Measurements from ENCODE around the gene DTNB. TPM values are rescaled to one million over a fixed set of nuclear protein-coding genes. Genes with fewer than 3 reads are reported as not detected.

Gene DTNB
- total RNA-seq, 1 experiment from 2014 or later, result 25.1 TPM

DNA sequence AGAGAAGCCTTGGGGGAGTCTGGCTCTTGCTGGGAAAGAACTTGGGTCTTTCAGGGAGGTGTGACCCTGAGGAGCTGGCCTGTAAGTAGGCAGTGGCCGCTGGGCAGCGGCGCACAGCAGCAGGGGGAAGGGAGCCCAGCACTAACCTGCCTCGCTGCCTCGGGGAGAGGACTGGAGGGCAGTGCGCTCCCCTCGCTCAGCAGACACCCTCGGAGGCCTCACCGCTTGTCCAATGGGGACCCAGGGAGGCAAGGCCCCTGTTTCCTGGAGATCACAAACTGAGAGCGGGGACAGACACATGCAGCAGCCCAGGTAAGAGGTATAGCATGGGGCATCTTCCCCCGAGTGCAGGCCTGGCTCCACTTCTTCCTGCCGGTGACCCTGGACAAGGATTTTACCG, 335.0 kb downstream of the DTNB start:
- Histone ChIP-seq H3K27ac (no peak overlapping the region), H3K27me3 (no peaks in the 10 kb centered on the region), H3K36me3 (peaks cover 2% of the 10 kb centered on the region; the same call in 1 of the 2 replicates), H3K4me3 (no peak overlapping the region), H3K4me1 (peaks cover 12% of the 10 kb centered on the region; the same call in 1 of the 2 replicates), H3K9me3 (replicated peaks) (no peaks in the 10 kb centered on the region)
- DNase-seq, result no peak

- H3K9me3 ChIP-seq (replicated peaks), result no peaks in the 10 kb centered on the region
- peaks cover 2% of the 10 kb centered on the region; the same call in 1 of the 2 replicates for H3K36me3 ChIP-seq
- H3K4me3 ChIP-seq, result no peak overlapping the region
- no peak overlapping the region for H3K27ac ChIP-seq
- H3K27me3 ChIP-seq, result no peaks in the 10 kb centered on the region
- H3K4me1 ChIP-seq, result peaks cover 12% of the 10 kb centered on the region; the same call in 1 of the 2 replicates
- no peak for DNase-seq
Measured at GRCh38 chr2:25337891-25338290, 335.5 kb downstream of the DTNB start.

DNA sequence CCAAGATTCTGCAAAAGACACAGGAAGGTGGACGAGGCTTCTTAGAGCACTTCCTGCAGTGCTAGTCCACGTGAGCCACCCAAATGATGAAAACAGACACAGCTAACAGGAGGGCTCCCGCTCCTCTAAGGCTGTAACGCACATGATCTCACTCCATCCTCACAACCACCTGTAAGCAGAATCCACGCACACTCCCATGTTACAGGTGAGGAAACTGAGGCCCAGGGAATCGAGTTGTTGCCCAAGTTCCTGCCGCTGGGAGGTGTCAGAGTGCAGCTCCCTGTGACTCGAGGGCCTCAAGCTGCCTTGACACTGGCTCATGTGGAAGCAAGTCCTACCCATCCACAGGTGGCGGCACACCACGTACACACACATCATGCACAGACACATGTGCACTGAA, 336.1 kb downstream of the DTNB start:
- DNase-seq, result no peak
- Histone ChIP-seq H3K4me1 (peaks cover 12% of the 10 kb centered on the region; the same call in 1 of the 2 replicates), H3K27ac (no peak overlapping the region), H3K9me3 (replicated peaks) (no peaks in the 10 kb centered on the region), H3K4me3 (no peak overlapping the region), H3K27me3 (no peaks in the 10 kb centered on the region), H3K36me3 (peaks cover 2% of the 10 kb centered on the region; the same call in 1 of the 2 replicates)

- peaks cover 12% of the 10 kb centered on the region; the same call in 1 of the 2 replicates for H3K4me1 ChIP-seq
- no peak for DNase-seq
- no peaks in the 10 kb centered on the region for H3K27me3 ChIP-seq
- H3K27ac ChIP-seq, result no peak overlapping the region
- H3K4me3 ChIP-seq, result no peak overlapping the region
- no peaks in the 10 kb centered on the region for H3K9me3 ChIP-seq (replicated peaks)
- H3K36me3 ChIP-seq, result peaks cover 2% of the 10 kb centered on the region; the same call in 1 of the 2 replicates
Measured at GRCh38 chr2:25336383-25336841, 337.0 kb downstream of the DTNB start.

DNA sequence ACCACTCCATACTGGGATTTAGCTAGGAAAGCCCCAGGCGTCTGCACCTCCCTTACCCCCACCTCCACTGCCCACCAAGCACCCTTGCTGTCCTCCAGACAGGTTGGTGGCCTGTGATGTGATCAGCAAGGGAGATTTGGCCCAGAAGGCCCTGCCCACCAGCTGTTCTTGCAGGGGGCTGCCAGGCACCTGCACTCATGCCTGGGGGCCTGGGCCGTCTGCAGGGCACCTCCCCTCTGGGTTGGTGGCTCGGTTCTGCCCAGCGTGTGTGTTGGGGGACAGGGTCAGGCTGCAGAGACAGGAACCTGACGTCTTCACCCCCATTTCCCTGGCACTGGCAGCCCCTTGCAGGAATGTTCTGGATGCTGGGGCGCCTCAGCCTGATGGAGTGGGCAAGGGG, 337.4 kb downstream of the DTNB start:
- H3K36me3 ChIP-seq, result peaks cover 2% of the 10 kb centered on the region; the same call in 1 of the 2 replicates
- DNase-seq, result no peak
- H3K4me1 ChIP-seq, result peaks cover 12% of the 10 kb centered on the region; the same call in 1 of the 2 replicates
- H3K4me3 ChIP-seq, result no peak overlapping the region
- H3K27ac ChIP-seq, result no peak overlapping the region
- no peaks in the 10 kb centered on the region for H3K9me3 ChIP-seq (replicated peaks)
- no peaks in the 10 kb centered on the region for H3K27me3 ChIP-seq

DNA sequence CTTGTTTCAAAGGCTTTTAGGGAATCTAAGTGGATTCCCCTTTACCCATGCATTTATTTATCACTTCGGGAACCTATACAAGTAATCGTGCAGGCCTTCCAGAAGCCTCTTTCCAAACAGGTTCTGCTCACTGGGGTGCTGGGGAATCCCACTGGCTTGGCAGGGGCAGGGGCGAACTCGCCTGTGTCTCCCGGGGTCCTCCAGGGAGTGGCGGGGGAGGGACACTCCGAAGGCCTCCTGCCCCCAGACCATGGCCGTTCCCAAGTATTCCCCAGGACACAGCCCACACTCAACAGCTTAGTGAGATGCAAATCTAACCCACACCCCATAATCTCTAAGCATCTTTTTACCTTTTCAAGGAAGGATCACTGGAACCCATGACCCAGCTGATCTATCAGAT, 338.2 kb downstream of the DTNB start:
- no peak overlapping the region for H3K4me3 ChIP-seq
- DNase-seq, result no peak
- H3K36me3 ChIP-seq, result peaks cover 2% of the 10 kb centered on the region; the same call in 1 of the 2 replicates
- no peaks in the 10 kb centered on the region for H3K9me3 ChIP-seq (replicated peaks)
- H3K27me3 ChIP-seq, result no peaks in the 10 kb centered on the region
- peaks cover 12% of the 10 kb centered on the region; the same call in 1 of the 2 replicates for H3K4me1 ChIP-seq
- H3K27ac ChIP-seq, result no peak overlapping the region

GRCh38 chr2:25334482-25334881, 338.9 kb downstream of the DTNB start:
- Histone ChIP-seq H3K4me1 (peaks cover 6% of the 10 kb centered on the region; the same call in 1 of the 2 replicates), H3K4me3 (no peak overlapping the region), H3K9me3 (replicated peaks) (no peaks in the 10 kb centered on the region), H3K36me3 (peaks cover 2% of the 10 kb centered on the region; the same call in 1 of the 2 replicates), H3K27me3 (no peaks in the 10 kb centered on the region), H3K27ac (no peak overlapping the region)
- no peak for DNase-seq

GRCh38 chr2:25333981-25334380, 339.4 kb downstream of the DTNB start:
- H3K36me3 ChIP-seq, result peaks cover 2% of the 10 kb centered on the region; the same call in 1 of the 2 replicates
- peaks cover 4% of the 10 kb centered on the region; the same call in 1 of the 2 replicates for H3K4me1 ChIP-seq
- no peak for DNase-seq
- no peak overlapping the region for H3K27ac ChIP-seq
- no peak overlapping the region for H3K4me3 ChIP-seq
- H3K9me3 ChIP-seq (replicated peaks), result no peaks in the 10 kb centered on the region
- H3K27me3 ChIP-seq, result no peaks in the 10 kb centered on the region

DNA sequence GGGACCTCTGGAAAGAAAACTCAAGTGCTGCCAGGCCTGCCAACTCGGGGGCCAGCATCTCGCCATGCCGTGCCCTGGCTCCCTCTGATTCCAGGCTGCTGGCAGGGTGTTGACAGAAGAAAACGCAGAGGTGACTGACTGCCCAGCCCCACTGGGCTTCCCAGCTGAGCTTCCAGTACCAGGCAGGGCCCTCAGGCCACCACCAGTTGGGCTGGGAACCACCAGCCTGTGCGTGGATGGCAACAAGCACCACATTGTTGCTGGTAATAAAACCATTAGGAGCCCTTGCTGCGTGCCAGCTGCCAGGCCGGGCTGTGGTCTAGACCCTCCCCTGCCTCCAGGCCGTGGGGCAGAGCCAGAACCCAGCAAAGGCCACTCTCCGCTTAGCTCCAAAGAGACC, 340.8 kb downstream of the DTNB start:
- H3K4me1 ChIP-seq, result peaks cover 4% of the 10 kb centered on the region; the same call in 1 of the 2 replicates
- DNase-seq, result no peak

GRCh38 chr2:25331686-25332365, 341.6 kb downstream of the DTNB start:
- Histone ChIP-seq H3K36me3 (no peaks in the 10 kb centered on the region), H3K27me3 (no peaks in the 10 kb centered on the region), H3K4me1 (peaks cover 4% of the 10 kb centered on the region; the same call in 1 of the 2 replicates), H3K27ac (no peak overlapping the region), H3K4me3 (no peak overlapping the region), H3K9me3 (replicated peaks) (no peaks in the 10 kb centered on the region)
- no peak for DNase-seq

More for the DNA sequence above, 340.8 kb downstream of the DTNB start:
- Histone ChIP-seq H3K27ac (no peak overlapping the region), H3K9me3 (replicated peaks) (no peaks in the 10 kb centered on the region), H3K4me3 (no peak overlapping the region), H3K36me3 (no peaks in the 10 kb centered on the region), H3K27me3 (no peaks in the 10 kb centered on the region)

DNA sequence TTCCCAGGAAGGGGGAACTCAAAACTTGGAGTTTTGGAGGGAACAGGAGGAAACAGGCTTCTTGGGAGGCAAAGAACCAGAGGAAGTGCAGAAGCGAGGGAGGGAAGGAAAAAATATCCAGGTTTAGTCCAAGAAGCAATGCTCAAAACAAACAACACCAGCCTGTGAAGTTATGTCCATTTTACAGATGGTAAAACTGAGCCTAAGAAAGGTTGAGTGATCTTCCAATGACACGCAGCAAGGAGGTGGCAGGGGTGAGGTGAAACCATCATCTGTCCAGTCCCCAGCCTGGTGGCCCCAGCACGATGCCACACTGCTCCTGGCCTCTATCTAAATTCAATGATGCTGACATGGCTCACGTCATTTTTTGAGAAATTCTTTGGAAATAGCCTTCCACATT, 342.4 kb downstream of the DTNB start:
- no peaks in the 10 kb centered on the region for H3K4me1 ChIP-seq
- H3K27me3 ChIP-seq, result no peaks in the 10 kb centered on the region
- no peak overlapping the region for H3K27ac ChIP-seq
- H3K4me3 ChIP-seq, result no peak overlapping the region
- DNase-seq, result no peak
- no peaks in the 10 kb centered on the region; the same call in 1 of the 2 replicates for H3K36me3 ChIP-seq
- 0 out of 2 replicates have a peak, but pooled peaks cover 3% of the 10 kb centered on the region for H3K9me3 ChIP-seq (replicated peaks)

DNA sequence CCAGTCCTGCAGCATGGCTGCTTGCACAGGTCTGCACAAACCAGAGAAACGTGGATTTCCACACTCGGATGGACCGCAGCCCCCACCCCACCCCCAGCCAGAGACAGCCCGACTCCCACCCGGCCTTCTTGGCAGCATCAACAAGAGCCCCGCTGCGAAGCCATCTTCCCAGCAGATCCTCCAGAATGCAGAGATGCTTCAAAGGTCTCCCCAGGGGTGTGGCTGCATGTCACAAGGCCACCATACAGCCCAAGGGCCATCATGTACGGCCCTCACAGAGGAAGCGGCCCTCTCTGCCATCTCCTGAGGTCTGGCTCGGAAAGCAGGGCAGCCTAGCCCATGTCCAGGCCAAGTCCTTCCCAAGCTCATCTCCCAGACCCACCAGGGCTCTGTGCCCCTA, 343.1 kb downstream of the DTNB start:
- Histone ChIP-seq H3K27ac (no peak overlapping the region), H3K4me1 (no peaks in the 10 kb centered on the region), H3K9me3 (replicated peaks) (0 out of 2 replicates have a peak, but pooled peaks cover 3% of the 10 kb centered on the region), H3K36me3 (no peaks in the 10 kb centered on the region; the same call in 1 of the 2 replicates), H3K4me3 (no peak overlapping the region), H3K27me3 (no peaks in the 10 kb centered on the region)
- DNase-seq, result no peak

DNA sequence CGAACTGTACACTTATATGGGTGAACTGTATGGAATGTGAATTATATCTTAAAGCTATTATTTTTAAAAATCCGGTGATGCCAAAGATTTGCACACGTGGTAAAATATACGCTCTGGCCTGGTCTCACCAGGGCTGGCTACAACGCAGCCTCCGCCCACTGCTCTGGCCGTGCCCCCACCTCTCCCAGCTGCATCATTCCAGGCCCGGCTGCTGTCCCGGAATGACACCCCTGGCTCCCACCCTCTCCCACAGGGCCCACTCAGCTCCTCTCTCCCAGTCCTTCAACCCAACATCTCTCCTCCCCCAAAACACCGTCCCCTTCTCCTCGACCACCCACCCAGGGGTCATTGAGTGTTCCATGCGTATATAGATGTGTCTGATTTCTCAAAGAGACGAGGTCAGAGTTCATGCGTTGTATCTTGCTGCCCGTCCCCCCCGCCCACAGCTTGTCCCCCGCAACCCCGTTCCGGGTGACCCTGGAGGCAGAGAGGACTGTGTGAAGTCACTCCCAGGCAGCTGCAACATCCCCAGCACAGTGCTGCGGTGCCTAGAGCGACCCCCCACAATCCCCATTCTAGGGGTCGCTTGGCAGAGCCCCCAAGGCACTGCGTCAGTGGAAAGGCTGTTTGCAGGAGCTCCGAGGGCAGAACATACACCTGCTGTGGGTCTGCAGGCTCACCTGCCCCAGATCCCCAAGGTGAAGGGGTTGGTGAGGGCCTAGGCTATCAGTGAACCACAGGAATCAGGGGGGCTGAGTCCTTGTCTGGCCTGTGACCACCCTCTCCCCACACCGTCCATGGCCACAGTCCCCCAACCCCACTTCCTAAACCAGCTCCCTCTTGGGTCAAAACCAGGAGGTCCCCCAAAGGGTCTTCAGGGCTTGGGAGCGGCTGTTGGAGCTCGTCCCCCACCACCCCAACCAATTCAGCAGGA, 345.0 kb downstream of the DTNB start:
- DNase-seq, result no peak
- Histone ChIP-seq H3K36me3 (no peaks in the 10 kb centered on the region; the same call in 1 of the 2 replicates), H3K4me3 (no peak overlapping the region), H3K4me1 (peaks cover 10% of the 10 kb centered on the region), H3K27me3 (no peaks in the 10 kb centered on the region), H3K27ac (no peak overlapping the region), H3K9me3 (replicated peaks) (0 out of 2 replicates have a peak, but pooled peaks cover 3% of the 10 kb centered on the region)

Measured in SJCRH30 (cell line).